SK-N-SH (cell line): ENCODE measurements around the gene ITGB5. TPM values are rescaled to one million over a fixed set of nuclear protein-coding genes. Genes with fewer than 3 reads are reported as not detected.
A peak's percentile ranks its signal among the peaks of the same experiment; 100 is the strongest.

Source experiments
- CTCF ChIA-PET: fragments of 300-600, 350-600 bp; formaldehyde crosslinking; extraction: SDS; loops from one replicate; lab custom pipeline; 2021; lab: Yijun Ruan, JAX
- POLR2A ChIA-PET: fragments of 350-600 bp; sonication (Branson Sonifier 250); formaldehyde crosslinking; extraction: SDS; loops from one replicate; lab custom pipeline; 2020; ENCODE audit warnings: antibody characterized with exemption, inconsistent platforms; lab: Yijun Ruan, JAX
- DNase-seq: peaks from one replicate; pipeline ENCODE4 v3.0.0; 2012
- H2AFZ ChIP-seq: fragments of 200-600 bp; sonication (generic); 2 replicates; pipeline ENCODE4 v1.8.1; 2016; ENCODE audit warnings: antibody characterized with exemption, mild to moderate bottlenecking, low read depth
- H3F3A ChIP-seq: fragments of 200-600 bp; sonication (generic); replicated peaks from 2 replicates; pipeline ENCODE3; 2016; ENCODE audit warnings: antibody characterized with exemption, mild to moderate bottlenecking; ENCODE audit not compliant: insufficient read depth
- H3K27ac ChIP-seq, 2 experiments: fragments of 200-500 bp in 1 of 2; fragments of 200-600 bp in 1 of 2; sonication (Bioruptor generic) in 1 of 2; sonication (generic), shearing (Covaris generic) in 1 of 2; 2 replicates each; pipeline versions ENCODE4 v1.5.1 to v1.6.1; 2014 to 2016; ENCODE audit warnings: low read depth in 2 of 2, inconsistent platforms in 1 of 2, low read length in 1 of 2, mild to moderate bottlenecking in 1 of 2, mixed read lengths in 1 of 2
- H3K27me3 ChIP-seq: fragments of 200-600 bp; sonication (generic), shearing (Covaris generic); 2 replicates; pipeline ENCODE4 v1.6.1; 2016; ENCODE audit warnings: mixed run types; ENCODE audit not compliant: insufficient read depth
- H3K36me3 ChIP-seq, 2 experiments: fragments of 200-500 bp in 1 of 2; fragments of 200-600 bp in 1 of 2; sonication (Bioruptor generic) in 1 of 2; sonication (generic) in 1 of 2; replicated peaks in 1 of 2; 2 replicates each; pipeline versions ENCODE3 to v1.5.1; 2014 to 2016; ENCODE audit warnings: low read length in 1 of 2, mild to moderate bottlenecking in 1 of 2; ENCODE audit not compliant: insufficient read depth in 2 of 2, control insufficient read depth in 1 of 2
- H3K4me1 ChIP-seq, 2 experiments: fragments of 200-500 bp in 1 of 2; fragments of 200-600 bp in 1 of 2; sonication (Bioruptor generic) in 1 of 2; sonication (generic), shearing (Covaris generic) in 1 of 2; 2 replicates each; pipeline versions ENCODE4 v1.5.1 to v1.6.1; 2014 to 2016; ENCODE audit warnings: low read depth in 1 of 2, low read length in 1 of 2, mixed run types in 1 of 2; ENCODE audit not compliant: insufficient read depth in 2 of 2, control insufficient read depth in 1 of 2
- H3K4me2 ChIP-seq: fragments of 200-600 bp; sonication (generic), shearing (Covaris generic); 2 replicates; pipeline ENCODE4 v1.6.1; 2017; ENCODE audit warnings: mixed run types
- H3K4me3 ChIP-seq, 2 experiments: fragments of 200-500 bp in 1 of 2; fragments of 200-600 bp in 1 of 2; sonication (Bioruptor generic) in 1 of 2; sonication (generic), shearing (Covaris generic) in 1 of 2; 2 replicates each; pipeline versions ENCODE4 v1.5.1 to v1.8.1; 2014 to 2016; ENCODE audit warnings: low read depth in 2 of 2, inconsistent platforms in 1 of 2, low read length in 1 of 2, mild to moderate bottlenecking in 1 of 2, mixed read lengths in 1 of 2, moderate library complexity in 1 of 2
- H3K79me2 ChIP-seq: fragments of 200-600 bp; sonication (generic); 2 replicates; pipeline ENCODE4 v1.8.1; 2017; ENCODE audit warnings: mild to moderate bottlenecking; ENCODE audit not compliant: insufficient read depth
- H3K9ac ChIP-seq: fragments of 200-600 bp; sonication (generic); 2 replicates; pipeline ENCODE4 v1.6.1; 2017; ENCODE audit warnings: mixed run types
- H3K9me2 ChIP-seq: fragments of 200-600 bp; sonication (generic); 2 replicates; pipeline ENCODE4 v1.6.1; 2017; ENCODE audit warnings: mixed run types
- H3K9me3 ChIP-seq: fragments of 200-600 bp; sonication (generic); 2 replicates; pipeline ENCODE4 v1.6.1; 2017; ENCODE audit warnings: mixed run types, mild to moderate bottlenecking, moderate library complexity
- H4K20me1 ChIP-seq: fragments of 200-600 bp; sonication (generic); 2 replicates; pipeline ENCODE4 v1.6.1; 2017; ENCODE audit warnings: mild to moderate bottlenecking, mixed run types; ENCODE audit not compliant: insufficient read depth
- CHD2 ChIP-seq: fragments of 150-350 bp; IDR thresholded peaks from 2 replicates; pipeline ENCODE4 v1.6.1; 2018; ENCODE audit warnings: low read length; ENCODE audit not compliant: partially characterized antibody
- EZH2phosphoT487 ChIP-seq: fragments of 200-600 bp; sonication (generic); IDR thresholded peaks from 2 replicates; pipeline ENCODE4 v1.6.1; 2017; ENCODE audit warnings: low read depth, mixed run types, mild to moderate bottlenecking, antibody characterized with exemption, moderate library complexity, borderline replicate concordance
- JUND ChIP-seq: IDR thresholded peaks from 2 replicates; pipeline ENCODE4 v1.4.0; 2012
- NFIC ChIP-seq: IDR thresholded peaks from 2 replicates; pipeline ENCODE4 v1.4.0; 2012; ENCODE audit warnings: borderline replicate concordance
- RCOR1 ChIP-seq: fragments of 150-350 bp; IDR thresholded peaks from 2 replicates; pipeline ENCODE4 v1.6.1; 2017; ENCODE audit warnings: antibody characterized with exemption, low read length
- RXRA ChIP-seq: IDR thresholded peaks from 2 replicates; pipeline ENCODE4 v1.4.0; 2012; ENCODE audit warnings: low read depth, mild to moderate bottlenecking, borderline replicate concordance
- SMC3 ChIP-seq: IDR thresholded peaks from 2 replicates; pipeline ENCODE4 v1.6.1; 2012; ENCODE audit warnings: low read depth, low read length, improper control_type of control experiment
- WGBS: methylation state at CpG from one replicate; pipeline ENCODE4 v1.1.6; 2017; ENCODE audit warnings: low lambda C conversion rate; 5-methylcytosine and 5-hydroxymethylcytosine counted together
- polyA plus RNA-seq, 3 experiments: library from polyadenylated mRNA; depleted of rRNA; stranded (reverse); fragments of >200 nt; gene quantifications; 2 replicates each; pipeline ENCODE4 v1.2.3, GENCODE V29; 2012
- TF ChIP-seq, protein P1 (sequence below): IDR thresholded peaks from 2 replicates; pipeline ENCODE4 v1.4.0; 2012; ENCODE audit warnings: low read depth

Gene ITGB5
- polyA plus RNA-seq, 1 of the 3 experiments (the other 2 are of a cell fraction) = 481 TPM

DNA sequence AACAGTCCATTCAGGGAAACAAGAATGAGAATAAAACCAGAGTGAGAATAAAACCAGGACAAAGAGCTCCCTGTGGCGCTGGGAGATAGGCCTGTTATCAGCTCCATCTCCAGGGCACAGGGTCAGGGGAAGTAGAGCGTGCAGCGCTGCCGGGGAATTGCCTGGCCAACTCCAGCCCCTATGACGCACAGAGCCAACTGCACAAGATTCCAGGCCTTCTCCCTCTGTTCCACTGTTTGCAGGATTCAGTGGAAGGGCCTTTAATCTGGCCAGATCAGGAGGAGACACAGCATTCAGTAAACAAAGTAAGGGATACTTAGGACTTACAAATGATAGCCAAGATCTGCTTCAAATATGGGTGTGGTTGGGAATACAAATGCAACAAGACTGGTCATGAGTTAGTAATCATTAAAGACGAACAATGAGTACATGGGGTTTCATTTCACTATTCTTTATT, 49.4 kb downstream of the ITGB5 start (continued):
- TF ChIP-seq RXRA (peak; percentile 99), CHD2 (peak; percentile 89)
- TF ChIP-seq, all 33 proteins: peak for 21

- H4K20me1 ChIP-seq = no peaks in the 10 kb centered on the region
- no peaks in the 10 kb centered on the region for H3K9me3 ChIP-seq
- no peak for DNase-seq
- H3K79me2 ChIP-seq = peaks cover 51% of the 10 kb centered on the region
- POLR2A ChIA-PET = interaction anchor here (1.3 to 2.1 kb wide), 3 partner anchors 50 to 67 kb away, joined by 6 to 21 read pairs (median 11); partner anchors contain the start of gene ITGB5
- H3K9me2 ChIP-seq = no peaks in the 10 kb centered on the region
- peak overlapping the region; percentile 95 to 100 for H3K27ac ChIP-seq
- no peak overlapping the region for H2AFZ ChIP-seq
- peak overlapping the region; percentile 54; the same call in 1 of the 2 replicates for H3K4me2 ChIP-seq
- no peaks in the 10 kb centered on the region for H3K27me3 ChIP-seq
- peak overlapping the region; percentile 54; the same call in 1 of the 2 replicates for H3K9ac ChIP-seq
- WGBS = 96% methylated on average over 2 of the region's 2 CpGs
- TF ChIP-seq NFIC (no peak), SMC3 (no peak), EZH2phosphoT487 (no peak), JUND (no peak)
- no peak overlapping the region for H3K4me3 ChIP-seq
- peaks cover 54% of the 10 kb centered on the region for H3F3A ChIP-seq
- peaks cover 53 to 72% of the 10 kb centered on the region in 2 experiments for H3K4me1 ChIP-seq
- peaks cover 42 to 61% of the 10 kb centered on the region in 2 experiments for H3K36me3 ChIP-seq
- CTCF ChIA-PET = interaction anchor here (0.8 to 1.7 kb wide), 5 partner anchors 64 to 76 kb away, joined by 3 to 8 read pairs (median 4); no protein-coding TSS in a partner anchor
Observed at GRCh38 chr3:124837065-124837464, 50.1 kb downstream of the ITGB5 start.

DNA sequence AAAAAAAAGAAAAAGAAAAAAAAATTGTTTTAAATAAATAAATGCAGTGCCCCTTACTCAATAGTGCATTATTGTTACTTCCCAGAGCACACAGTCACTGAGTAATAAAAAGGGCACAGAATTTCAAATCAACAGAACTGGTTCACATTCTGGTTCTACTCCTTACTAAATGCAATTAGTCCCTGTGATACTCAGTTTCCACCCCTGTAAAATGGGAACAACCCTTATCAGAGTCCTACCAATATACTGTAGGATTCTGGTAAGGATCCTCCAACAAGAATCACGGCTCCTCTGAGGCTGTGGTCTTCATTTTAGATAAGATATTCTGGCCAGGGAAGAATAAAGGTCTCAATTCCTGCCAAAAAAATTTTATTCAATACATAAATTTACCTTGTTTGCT, 50.7 kb downstream of the ITGB5 start:
- Histone ChIP-seq H3K9ac (peak overlapping the region; percentile 17; the same call in 1 of the 2 replicates), H3K4me1 (peaks cover 53 to 73% of the 10 kb centered on the region in 2 experiments), H3K27ac (peak overlapping the region; percentile 95 to 100), H2AFZ (no peak overlapping the region), H3K36me3 (peaks cover 39 to 61% of the 10 kb centered on the region in 2 experiments), H3K27me3 (no peaks in the 10 kb centered on the region), H3K9me3 (no peaks in the 10 kb centered on the region), H3K4me3 (no peak overlapping the region), H4K20me1 (no peaks in the 10 kb centered on the region), H3K4me2 (peak overlapping the region; percentile 54; the same call in 1 of the 2 replicates), H3F3A (peaks cover 54% of the 10 kb centered on the region), H3K79me2 (peaks cover 52% of the 10 kb centered on the region), H3K9me2 (no peaks in the 10 kb centered on the region)
- DNase-seq = no peak
- POLR2A ChIA-PET = interaction anchor here (0.7 to 2.1 kb wide), 3 partner anchors 51 to 79 kb away, joined by 6 to 21 read pairs (median 7); partner anchors contain the start of gene ITGB5
- 82% methylated on average over 1 of the region's 1 CpG for WGBS
- TF ChIP-seq, protein P1, sequence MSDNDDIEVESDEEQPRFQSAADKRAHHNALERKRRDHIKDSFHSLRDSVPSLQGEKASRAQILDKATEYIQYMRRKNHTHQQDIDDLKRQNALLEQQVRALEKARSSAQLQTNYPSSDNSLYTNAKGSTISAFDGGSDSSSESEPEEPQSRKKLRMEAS = no peak
- 0 out of 2 replicates have a peak, but pooled peaks have one; percentile 9 for TF ChIP-seq RCOR1
- CTCF ChIA-PET = interaction anchor here (0.6 to 1.7 kb wide), 5 partner anchors 64 to 807 kb away, joined by 3 to 8 read pairs (median 4); no protein-coding TSS in a partner anchor
